ENCODE results near the gene SH3PXD2B.
"Not testable (repeated sequence)": the region's sequence is repeated elsewhere in the genome, so short reads cannot be mapped to it uniquely, and the experiment has no call there.

SH3PXD2B gene

GRCh38 chr5:172339264-172340180 is 114.8 kb downstream of the SH3PXD2B start:
- FAIRE-seq: no peak
- DNase-seq (ENCODE audit: insufficient read length, low spot score): no peak

GRCh38 chr5:172336676-172337285 is 117.5 kb downstream of the SH3PXD2B start:
- FAIRE-seq (no peak), DNase-seq (ENCODE audit: insufficient read length, low spot score) (no peak)
- TF ChIP-seq SPI1 (IDR thresholded peaks at IDR 0.05; ENCODE audit: low read depth, low read length): no peak
- TF ChIP-seq TAF1 (IDR thresholded peaks at IDR 0.05; ENCODE audit: low read depth, low read length): no peak
- no peak for TF ChIP-seq POU2F2 (IDR thresholded peaks at IDR 0.05; ENCODE audit: low read depth, low read length)
- no peak for TF ChIP-seq POLR2A (IDR thresholded peaks at IDR 0.05; ENCODE audit: low read depth, low read length)

More at GRCh38 chr5:172339264-172340180, 114.8 kb downstream of the SH3PXD2B start:
- no peak for TF ChIP-seq TAF1 (IDR thresholded peaks at IDR 0.05; ENCODE audit: low read depth, low read length)
- TF ChIP-seq PAX5 (IDR thresholded peaks at IDR 0.05; ENCODE audit: insufficient read depth, low read length, severe bottlenecking): no peak
- TF ChIP-seq POU2F2 (IDR thresholded peaks at IDR 0.05; ENCODE audit: low read depth, low read length): no peak
- TF ChIP-seq SPI1 (IDR thresholded peaks at IDR 0.05; ENCODE audit: low read depth, low read length): no peak
- TF ChIP-seq POLR2AphosphoS5 (IDR thresholded peaks at IDR 0.05; ENCODE audit: low read depth, low read length): no peak

GRCh38 chr5:172336264-172336663 is 118.1 kb downstream of the SH3PXD2B start:
- DNase-seq (ENCODE audit: insufficient read length, low spot score): no peak
- TF ChIP-seq POLR2A (IDR thresholded peaks at IDR 0.05; ENCODE audit: low read depth, low read length) (no peak), TAF1 (IDR thresholded peaks at IDR 0.05; ENCODE audit: low read depth, low read length) (no peak)
- FAIRE-seq: no peak

GRCh38 chr5:172335721-172336120 is 118.6 kb downstream of the SH3PXD2B start:
- no peak for DNase-seq (ENCODE audit: insufficient read length, low spot score)
- no peak for FAIRE-seq
- no peak for TF ChIP-seq POLR2A (IDR thresholded peaks at IDR 0.05; ENCODE audit: low read depth, low read length)
- TF ChIP-seq POLR2AphosphoS5 (IDR thresholded peaks at IDR 0.05; ENCODE audit: low read depth, low read length): no peak
- TF ChIP-seq POU2F2 (IDR thresholded peaks at IDR 0.05; ENCODE audit: low read depth, low read length): no peak
- no peak for TF ChIP-seq TAF1 (IDR thresholded peaks at IDR 0.05; ENCODE audit: low read depth, low read length)
- TF ChIP-seq PAX5 (IDR thresholded peaks at IDR 0.05; ENCODE audit: insufficient read depth, low read length, severe bottlenecking): no peak
- no peak for TF ChIP-seq SPI1 (IDR thresholded peaks at IDR 0.05; ENCODE audit: low read depth, low read length)

- TF ChIP-seq SPI1 (IDR thresholded peaks at IDR 0.05; ENCODE audit: low read depth, low read length): no peak
- TF ChIP-seq POLR2A (IDR thresholded peaks at IDR 0.05; ENCODE audit: low read depth, low read length): no peak
- no peak for FAIRE-seq
- no peak for DNase-seq (ENCODE audit: insufficient read length, low spot score)
Measured at GRCh38 chr5:172334641-172335040, 119.7 kb downstream of the SH3PXD2B start.

GRCh38 chr5:172334196-172334595 is 120.1 kb downstream of the SH3PXD2B start:
- no peak for TF ChIP-seq POLR2AphosphoS5 (IDR thresholded peaks at IDR 0.05; ENCODE audit: low read depth, low read length)
- TF ChIP-seq TAF1 (IDR thresholded peaks at IDR 0.05; ENCODE audit: low read depth, low read length): no peak
- TF ChIP-seq PAX5 (IDR thresholded peaks at IDR 0.05; ENCODE audit: insufficient read depth, low read length, severe bottlenecking): no peak
- no peak for TF ChIP-seq POU2F2 (IDR thresholded peaks at IDR 0.05; ENCODE audit: low read depth, low read length)
- no peak for TF ChIP-seq SPI1 (IDR thresholded peaks at IDR 0.05; ENCODE audit: low read depth, low read length)
- TF ChIP-seq POLR2A (IDR thresholded peaks at IDR 0.05; ENCODE audit: low read depth, low read length): no peak
- FAIRE-seq: no peak

GRCh38 chr5:172326901-172327300 is 127.4 kb downstream of the SH3PXD2B start:
- not testable (repeated sequence) for FAIRE-seq; DNase-seq (ENCODE audit: insufficient read length, low spot score)

More at GRCh38 chr5:172334196-172334595, 120.1 kb downstream of the SH3PXD2B start:
- DNase-seq (ENCODE audit: insufficient read length, low spot score): no peak

GRCh38 chr5:172325452-172325851 is 128.9 kb downstream of the SH3PXD2B start:
- DNase-seq (ENCODE audit: insufficient read length, low spot score) (no peak), FAIRE-seq (no peak)
- no peak for TF ChIP-seq SPI1 (IDR thresholded peaks at IDR 0.05; ENCODE audit: low read depth, low read length)
- TF ChIP-seq POU2F2 (IDR thresholded peaks at IDR 0.05; ENCODE audit: low read depth, low read length): no peak
- TF ChIP-seq POLR2A (IDR thresholded peaks at IDR 0.05; ENCODE audit: low read depth, low read length): no peak
- no peak for TF ChIP-seq TAF1 (IDR thresholded peaks at IDR 0.05; ENCODE audit: low read depth, low read length)
- TF ChIP-seq POLR2AphosphoS5 (IDR thresholded peaks at IDR 0.05; ENCODE audit: low read depth, low read length): no peak
- TF ChIP-seq PAX5 (IDR thresholded peaks at IDR 0.05; ENCODE audit: insufficient read depth, low read length, severe bottlenecking): no peak

- 0 out of 2 replicates have a peak, but pooled peaks have one; percentile 8 for TF ChIP-seq SPI1 (IDR thresholded peaks at IDR 0.05; ENCODE audit: low read depth, low read length)
- TF ChIP-seq POU2F2 (IDR thresholded peaks at IDR 0.05; ENCODE audit: low read depth, low read length): no peak
- no peak for TF ChIP-seq POLR2A (IDR thresholded peaks at IDR 0.05; ENCODE audit: low read depth, low read length)
- no peak for TF ChIP-seq PAX5 (IDR thresholded peaks at IDR 0.05; ENCODE audit: insufficient read depth, low read length, severe bottlenecking)
- TF ChIP-seq TAF1 (IDR thresholded peaks at IDR 0.05; ENCODE audit: low read depth, low read length): no peak
- no peak for TF ChIP-seq POLR2AphosphoS5 (IDR thresholded peaks at IDR 0.05; ENCODE audit: low read depth, low read length)
- FAIRE-seq: no peak
- no peak for DNase-seq (ENCODE audit: insufficient read length, low spot score)
Measured at GRCh38 chr5:172322028-172322965, 132.0 kb downstream of the SH3PXD2B start.

Data from GM12891 (cell line).